Measurements from ENCODE around the gene PTGDR.
A peak's percentile ranks its signal among the peaks of the same experiment; 100 is the strongest.

PTGDR gene

GRCh38 chr14:52267501-52268278 lies at the start of gene PTGDR:
PTGDR (plus strand) TSS chr14:52267698; CDS start chr14:52267815, 117 bp downstream.
- H3K4me3 ChIP-seq (ENCODE audit: low read depth in 1 of 2, low read length in 2 of 2), result peak within 1 kb of the TSS; percentile 59 to 65
- no peak within 1 kb of the TSS for H3K9ac ChIP-seq (ENCODE audit: low read depth in 1 of 2, low read length in 2 of 2)
- H3K36me3 ChIP-seq (ENCODE audit: control insufficient read depth in 1 of 2, insufficient read depth in 2 of 2, low read length in 2 of 2), result no peaks in the 10 kb centered on the region
- H3K27me3 ChIP-seq (ENCODE audit: control insufficient read depth in 1 of 2, insufficient read depth in 2 of 2, low read length in 2 of 2), result peaks cover 13 to 23% of the 10 kb centered on the region in 2 donors
- H3K27ac ChIP-seq (ENCODE audit: low read depth, low read length), result no peak within 1 kb of the TSS
- no peaks in the 10 kb centered on the region for H3K9me3 ChIP-seq (ENCODE audit: control insufficient read depth in 1 of 2, low read length in 2 of 2)
- H3K4me1 ChIP-seq (ENCODE audit: control insufficient read depth in 1 of 2, insufficient read depth in 2 of 2, low read length in 2 of 2), result peaks cover 0 to 21% of the 10 kb centered on the region in 2 donors

DNA sequence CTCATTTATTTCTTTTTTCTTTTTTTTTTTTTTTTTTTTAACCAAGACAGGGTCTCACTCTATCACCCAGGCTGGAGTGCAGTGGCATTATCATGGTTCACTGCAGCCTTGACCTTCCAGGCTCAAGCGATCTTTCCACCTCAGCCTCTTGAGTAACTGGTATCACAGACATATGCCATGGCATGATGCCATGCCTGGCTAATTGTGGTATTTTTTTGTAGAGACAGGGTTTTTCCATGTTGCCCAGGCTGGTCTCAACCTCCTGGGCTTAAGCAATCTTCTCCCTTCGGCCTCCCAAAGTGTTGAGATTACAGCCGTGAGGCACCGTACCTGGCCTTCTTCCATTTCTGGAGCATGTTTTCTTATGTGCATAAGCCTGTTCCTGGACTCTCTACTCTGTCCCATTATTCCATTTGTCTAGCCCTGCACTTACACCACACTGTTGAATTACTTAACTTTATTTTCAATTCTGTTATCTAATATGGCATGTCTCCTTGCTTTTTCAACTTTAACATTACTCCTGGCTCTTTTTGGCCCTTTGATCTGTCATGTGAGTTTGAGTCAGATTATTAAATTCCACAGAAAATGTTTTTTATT lies 47.9 kb upstream of the PTGDR start:
- H3K36me3 ChIP-seq (ENCODE audit: control insufficient read depth in 1 of 2, insufficient read depth in 2 of 2, low read length in 2 of 2), result no peaks in the 10 kb centered on the region
- no peaks in the 10 kb centered on the region for H3K27me3 ChIP-seq (ENCODE audit: control insufficient read depth in 1 of 2, insufficient read depth in 2 of 2, low read length in 2 of 2)
- no peaks in the 10 kb centered on the region for H3K9me3 ChIP-seq (ENCODE audit: control insufficient read depth in 1 of 2, low read length in 2 of 2)
- H3K27ac ChIP-seq (ENCODE audit: low read depth, low read length), result no peak overlapping the region
- H3K9ac ChIP-seq (ENCODE audit: low read depth in 1 of 2, low read length in 2 of 2), result no peak overlapping the region
- H3K4me1 ChIP-seq (ENCODE audit: control insufficient read depth in 1 of 2, insufficient read depth in 2 of 2, low read length in 2 of 2), result peaks cover 0 to 5% of the 10 kb centered on the region in 2 donors
- H3K4me3 ChIP-seq (ENCODE audit: low read depth in 1 of 2, low read length in 2 of 2), result no peak overlapping the region

DNA sequence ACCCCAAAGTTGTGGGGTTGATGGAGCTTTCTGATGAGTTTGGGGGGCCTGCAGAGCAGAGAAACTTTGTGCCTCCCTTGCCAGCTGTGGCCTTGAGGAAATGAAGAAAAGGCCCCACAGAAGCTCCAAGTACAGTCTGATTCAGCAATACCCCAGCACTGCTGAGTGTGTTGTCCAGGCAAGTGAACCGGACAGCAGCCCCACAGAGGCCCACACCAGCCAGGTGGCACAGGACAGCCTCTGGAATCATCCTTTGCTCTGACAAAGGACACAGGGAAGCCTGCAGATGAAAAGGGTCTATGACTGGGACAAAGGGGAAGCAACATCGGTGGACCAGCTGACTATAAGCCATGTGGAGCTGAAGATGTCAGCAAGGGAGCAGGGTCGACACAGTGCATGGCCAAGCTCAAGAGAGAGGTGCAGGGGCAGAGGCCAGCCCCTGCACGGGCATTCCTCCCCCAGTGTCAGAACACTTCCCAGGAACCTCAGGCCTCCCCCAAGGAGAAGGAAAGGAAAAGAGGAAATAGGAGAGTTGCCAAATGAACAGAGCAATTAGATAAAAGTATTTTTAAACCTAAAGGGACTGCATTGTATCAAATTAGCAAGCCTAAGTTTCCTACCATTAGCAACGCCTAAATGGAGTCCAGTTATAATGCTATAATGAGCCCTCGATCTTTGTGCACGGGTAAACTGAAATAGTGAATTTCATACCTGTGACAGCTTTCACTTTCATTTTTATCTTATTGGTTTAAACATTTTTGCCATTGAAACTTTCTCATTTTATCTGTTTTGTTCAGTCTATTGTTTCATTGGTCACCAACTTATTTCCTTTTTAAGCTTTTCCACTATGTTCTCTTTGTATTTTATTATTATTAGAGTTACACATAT lies 46.3 kb upstream of the PTGDR start:
- peak overlapping the region in 1 of 2 donors; percentile 16 for H3K9ac ChIP-seq (ENCODE audit: low read depth in 1 of 2, low read length in 2 of 2)
- peaks cover 0 to 5% of the 10 kb centered on the region in 2 donors for H3K4me1 ChIP-seq (ENCODE audit: control insufficient read depth in 1 of 2, insufficient read depth in 2 of 2, low read length in 2 of 2)
- H3K36me3 ChIP-seq (ENCODE audit: control insufficient read depth in 1 of 2, insufficient read depth in 2 of 2, low read length in 2 of 2), result no peaks in the 10 kb centered on the region
- peak overlapping the region; percentile 38 to 56 for H3K4me3 ChIP-seq (ENCODE audit: low read depth in 1 of 2, low read length in 2 of 2)
- H3K27me3 ChIP-seq (ENCODE audit: control insufficient read depth in 1 of 2, insufficient read depth in 2 of 2, low read length in 2 of 2), result no peaks in the 10 kb centered on the region
- H3K27ac ChIP-seq (ENCODE audit: low read depth, low read length), result no peak overlapping the region
- H3K9me3 ChIP-seq (ENCODE audit: control insufficient read depth in 1 of 2, low read length in 2 of 2), result no peaks in the 10 kb centered on the region

DNA sequence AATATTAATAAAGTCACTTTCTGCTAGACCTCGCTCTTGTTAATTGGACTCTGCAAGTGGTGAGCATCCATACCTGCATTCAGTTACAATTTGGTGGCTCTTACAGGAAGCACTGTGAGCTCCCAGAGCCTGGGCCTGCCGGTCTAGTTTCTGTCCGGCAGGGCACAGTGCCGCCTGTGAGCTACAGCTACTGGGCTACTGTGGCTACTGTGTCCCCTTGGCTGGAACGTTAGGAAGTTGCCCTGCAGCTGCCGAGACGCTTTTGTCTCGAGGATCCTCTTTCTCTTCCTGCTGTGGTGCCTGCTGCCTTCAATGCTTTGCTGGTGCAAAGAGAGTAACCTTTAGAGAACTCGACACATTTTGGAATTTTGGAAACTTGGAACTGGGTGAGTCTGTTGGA lies 44.6 kb upstream of the PTGDR start:
- no peaks in the 10 kb centered on the region for H3K9me3 ChIP-seq (ENCODE audit: control insufficient read depth in 1 of 2, low read length in 2 of 2)
- H3K9ac ChIP-seq (ENCODE audit: low read depth in 1 of 2, low read length in 2 of 2), result no peak overlapping the region
- H3K4me1 ChIP-seq (ENCODE audit: control insufficient read depth in 1 of 2, insufficient read depth in 2 of 2, low read length in 2 of 2), result peaks cover 0 to 5% of the 10 kb centered on the region in 2 donors
- no peaks in the 10 kb centered on the region for H3K36me3 ChIP-seq (ENCODE audit: control insufficient read depth in 1 of 2, insufficient read depth in 2 of 2, low read length in 2 of 2)
- no peak overlapping the region for H3K4me3 ChIP-seq (ENCODE audit: low read depth in 1 of 2, low read length in 2 of 2)
- H3K27ac ChIP-seq (ENCODE audit: low read depth, low read length), result no peak overlapping the region
- H3K27me3 ChIP-seq (ENCODE audit: control insufficient read depth in 1 of 2, insufficient read depth in 2 of 2, low read length in 2 of 2), result no peaks in the 10 kb centered on the region

DNA sequence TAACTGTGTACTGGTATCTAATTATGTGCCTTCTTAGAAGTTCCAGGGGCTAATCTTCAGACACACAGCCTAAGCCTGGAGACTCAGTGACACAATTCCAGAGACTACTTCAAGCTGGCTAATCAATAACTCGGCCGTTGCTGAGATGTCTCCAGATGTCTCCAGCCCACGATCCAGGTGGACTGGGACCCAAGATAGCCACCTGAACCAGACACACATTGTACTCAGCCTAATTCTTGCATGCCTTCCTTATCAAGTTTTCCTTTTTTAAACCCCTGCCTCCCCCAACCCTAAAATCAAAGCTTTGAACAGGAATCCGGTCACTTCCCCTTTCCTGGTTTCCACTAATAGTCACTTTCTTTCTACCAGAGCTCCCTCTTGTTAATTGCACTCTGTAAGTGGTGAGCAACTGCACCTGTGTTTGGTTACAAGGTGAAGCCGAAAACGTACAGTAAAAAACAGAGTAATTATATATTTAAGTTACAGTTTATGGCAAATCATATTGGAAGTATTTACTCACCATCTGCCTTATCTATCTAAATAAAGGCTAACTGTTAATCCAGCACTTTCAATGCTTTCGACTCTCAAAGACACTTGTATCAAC lies 39.8 kb upstream of the PTGDR start:
- H3K27me3 ChIP-seq (ENCODE audit: control insufficient read depth in 1 of 2, insufficient read depth in 2 of 2, low read length in 2 of 2), result no peaks in the 10 kb centered on the region
- peak overlapping the region; percentile 24 to 30 for H3K4me3 ChIP-seq (ENCODE audit: low read depth in 1 of 2, low read length in 2 of 2)
- no peaks in the 10 kb centered on the region for H3K9me3 ChIP-seq (ENCODE audit: control insufficient read depth in 1 of 2, low read length in 2 of 2)
- H3K4me1 ChIP-seq (ENCODE audit: control insufficient read depth in 1 of 2, insufficient read depth in 2 of 2, low read length in 2 of 2), result no peaks in the 10 kb centered on the region
- no peak overlapping the region for H3K27ac ChIP-seq (ENCODE audit: low read depth, low read length)
- no peak overlapping the region for H3K9ac ChIP-seq (ENCODE audit: low read depth in 1 of 2, low read length in 2 of 2)
- H3K36me3 ChIP-seq (ENCODE audit: control insufficient read depth in 1 of 2, insufficient read depth in 2 of 2, low read length in 2 of 2), result no peaks in the 10 kb centered on the region

DNA sequence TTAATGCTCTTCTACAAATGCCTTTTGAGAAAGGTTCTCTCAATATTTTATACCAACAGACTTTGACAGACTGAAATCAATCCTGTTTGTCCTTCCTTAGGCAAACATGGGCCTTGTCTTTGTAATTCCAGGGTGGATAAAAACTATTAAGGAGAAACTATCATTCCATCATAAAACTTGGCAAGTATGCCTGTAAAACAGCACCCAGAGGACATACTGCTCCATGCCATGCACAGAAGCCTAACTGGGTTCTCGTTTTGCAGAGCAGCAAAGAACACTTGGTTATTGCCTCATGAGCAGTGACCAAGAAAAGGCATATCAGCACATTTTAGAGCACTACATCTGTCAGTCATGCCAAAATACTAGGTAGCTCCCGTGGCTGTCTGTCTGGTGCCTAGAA lies 33.8 kb upstream of the PTGDR start:
- H3K4me1 ChIP-seq (ENCODE audit: control insufficient read depth in 1 of 2, insufficient read depth in 2 of 2, low read length in 2 of 2), result no peaks in the 10 kb centered on the region
- H3K27ac ChIP-seq (ENCODE audit: low read depth, low read length), result no peak overlapping the region
- no peaks in the 10 kb centered on the region for H3K9me3 ChIP-seq (ENCODE audit: control insufficient read depth in 1 of 2, low read length in 2 of 2)
- H3K36me3 ChIP-seq (ENCODE audit: control insufficient read depth in 1 of 2, insufficient read depth in 2 of 2, low read length in 2 of 2), result no peaks in the 10 kb centered on the region
- no peak overlapping the region for H3K4me3 ChIP-seq (ENCODE audit: low read depth in 1 of 2, low read length in 2 of 2)
- no peaks in the 10 kb centered on the region for H3K27me3 ChIP-seq (ENCODE audit: control insufficient read depth in 1 of 2, insufficient read depth in 2 of 2, low read length in 2 of 2)
- H3K9ac ChIP-seq (ENCODE audit: low read depth in 1 of 2, low read length in 2 of 2), result no peak overlapping the region

DNA sequence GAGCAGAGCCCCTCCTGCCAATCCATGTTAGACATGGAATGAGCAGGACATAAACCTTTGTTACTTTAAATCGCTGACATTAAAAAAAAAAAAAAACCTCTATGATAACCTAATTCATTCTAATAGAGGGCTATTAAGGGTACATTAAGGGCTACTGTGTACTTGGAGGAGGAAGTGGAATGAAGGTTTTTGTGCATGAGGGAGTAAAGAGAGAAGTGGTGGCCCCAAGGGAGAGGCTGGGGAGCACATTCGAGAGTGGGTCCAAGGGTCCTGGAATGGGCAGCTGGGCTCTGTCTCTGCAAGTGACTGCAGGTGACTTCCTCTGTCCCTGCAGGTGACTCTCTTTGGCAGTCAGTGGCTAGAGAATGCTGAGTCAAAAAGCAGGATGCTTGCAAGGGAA lies 32.1 kb upstream of the PTGDR start:
- Histone ChIP-seq H3K27me3 (ENCODE audit: control insufficient read depth in 1 of 2, insufficient read depth in 2 of 2, low read length in 2 of 2) (no peaks in the 10 kb centered on the region), H3K9ac (ENCODE audit: low read depth in 1 of 2, low read length in 2 of 2) (no peak overlapping the region), H3K4me1 (ENCODE audit: control insufficient read depth in 1 of 2, insufficient read depth in 2 of 2, low read length in 2 of 2) (no peaks in the 10 kb centered on the region), H3K4me3 (ENCODE audit: low read depth in 1 of 2, low read length in 2 of 2) (no peak overlapping the region), H3K9me3 (ENCODE audit: control insufficient read depth in 1 of 2, low read length in 2 of 2) (no peaks in the 10 kb centered on the region), H3K36me3 (ENCODE audit: control insufficient read depth in 1 of 2, insufficient read depth in 2 of 2, low read length in 2 of 2) (no peaks in the 10 kb centered on the region), H3K27ac (ENCODE audit: low read depth, low read length) (no peak overlapping the region)

DNA sequence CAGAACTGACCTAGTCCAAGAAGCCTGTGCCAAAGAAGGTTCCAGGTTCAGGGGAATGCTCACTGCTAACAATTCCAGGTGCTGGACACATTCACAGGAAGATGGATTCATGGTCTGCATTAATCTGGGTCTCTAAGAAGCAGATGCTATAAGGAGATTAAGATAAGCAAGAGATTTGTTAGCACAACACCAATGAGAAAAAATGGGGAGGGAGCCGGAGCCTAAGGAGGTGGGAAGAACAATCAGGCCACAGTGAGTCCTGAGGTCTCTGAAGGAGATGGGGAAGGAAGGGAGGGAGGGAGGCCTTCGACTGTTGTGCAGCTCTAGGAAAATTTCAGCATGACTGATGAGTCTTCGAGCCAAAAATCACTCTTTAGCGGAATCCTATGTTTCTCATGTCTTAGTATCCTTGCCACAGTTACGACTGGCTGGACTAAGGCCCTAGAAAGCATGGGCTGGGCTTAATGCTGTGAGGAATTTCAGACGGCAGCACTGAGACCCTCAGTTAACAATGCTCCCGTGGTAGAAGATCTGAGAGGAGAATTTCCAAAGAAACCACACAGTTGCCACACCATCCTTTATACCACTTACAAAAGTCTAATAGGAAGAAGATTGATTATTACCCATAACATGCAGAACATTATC lies 31.5 kb upstream of the PTGDR start:
- Histone ChIP-seq H3K4me1 (ENCODE audit: control insufficient read depth in 1 of 2, insufficient read depth in 2 of 2, low read length in 2 of 2) (no peaks in the 10 kb centered on the region), H3K27me3 (ENCODE audit: control insufficient read depth in 1 of 2, insufficient read depth in 2 of 2, low read length in 2 of 2) (no peaks in the 10 kb centered on the region), H3K27ac (ENCODE audit: low read depth, low read length) (no peak overlapping the region)

DNA sequence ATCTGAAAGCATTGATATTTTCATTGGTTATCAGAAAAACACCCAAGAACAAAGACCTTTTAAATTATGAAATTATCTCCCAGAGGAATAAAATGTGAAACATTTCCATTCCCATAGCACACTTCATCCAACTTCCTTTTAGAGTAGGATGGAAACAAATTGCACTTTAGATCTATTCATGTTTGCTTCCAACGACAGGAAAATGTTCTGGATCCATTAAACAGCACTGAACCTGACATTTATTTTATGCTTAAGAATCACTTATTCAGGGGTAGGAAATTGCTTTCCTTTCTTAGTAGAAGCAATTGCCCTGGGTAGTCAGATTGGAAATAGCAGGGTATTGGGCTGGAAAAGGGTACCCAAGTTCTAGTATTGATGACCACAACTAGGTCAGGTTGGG lies 28.8 kb upstream of the PTGDR start:
- Histone ChIP-seq H3K4me1 (ENCODE audit: control insufficient read depth in 1 of 2, insufficient read depth in 2 of 2, low read length in 2 of 2) (peaks cover 0 to 3% of the 10 kb centered on the region in 2 donors), H3K9ac (ENCODE audit: low read depth in 1 of 2, low read length in 2 of 2) (no peak overlapping the region), H3K9me3 (ENCODE audit: control insufficient read depth in 1 of 2, low read length in 2 of 2) (no peaks in the 10 kb centered on the region), H3K27ac (ENCODE audit: low read depth, low read length) (no peak overlapping the region), H3K27me3 (ENCODE audit: control insufficient read depth in 1 of 2, insufficient read depth in 2 of 2, low read length in 2 of 2) (no peaks in the 10 kb centered on the region), H3K36me3 (ENCODE audit: control insufficient read depth in 1 of 2, insufficient read depth in 2 of 2, low read length in 2 of 2) (no peaks in the 10 kb centered on the region), H3K4me3 (ENCODE audit: low read depth in 1 of 2, low read length in 2 of 2) (no peak overlapping the region)

More for the DNA sequence above, 31.5 kb upstream of the PTGDR start:
- Histone ChIP-seq H3K9ac (ENCODE audit: low read depth in 1 of 2, low read length in 2 of 2) (no peak overlapping the region), H3K36me3 (ENCODE audit: control insufficient read depth in 1 of 2, insufficient read depth in 2 of 2, low read length in 2 of 2) (no peaks in the 10 kb centered on the region), H3K9me3 (ENCODE audit: control insufficient read depth in 1 of 2, low read length in 2 of 2) (no peaks in the 10 kb centered on the region), H3K4me3 (ENCODE audit: low read depth in 1 of 2, low read length in 2 of 2) (no peak overlapping the region)

Data from duodenal mucosa (tissue), 2 donors.